Measurements from ENCODE around the gene WSCD1.

Gene WSCD1

GRCh38 chr17:6086603-6087400 is 16.6 kb downstream of the WSCD1 start:
- no peak for DNase-seq

GRCh38 chr17:6088141-6088540 is 18.0 kb downstream of the WSCD1 start:
- DNase-seq = no peak

GRCh38 chr17:6090253-6090652 is 20.1 kb downstream of the WSCD1 start:
- no peak for DNase-seq

GRCh38 chr17:6092182-6092902 is 22.2 kb downstream of the WSCD1 start:
- no peak for DNase-seq

GRCh38 chr17:6092903-6093468 is 22.8 kb downstream of the WSCD1 start:
- no peak for DNase-seq

GRCh38 chr17:6094453-6094852 is 24.3 kb downstream of the WSCD1 start:
- no peak for DNase-seq

- no peak for DNase-seq
Measured at GRCh38 chr17:6094926-6095325, 24.7 kb downstream of the WSCD1 start.

GRCh38 chr17:6095501-6095900 is 25.3 kb downstream of the WSCD1 start:
- no peak for DNase-seq

- DNase-seq = no peak
Measured at GRCh38 chr17:6096201-6097004, 26.2 kb downstream of the WSCD1 start.

- no peak for DNase-seq
Measured at GRCh38 chr17:6097005-6097279, 26.8 kb downstream of the WSCD1 start.

GRCh38 chr17:6098050-6098822 is 28.1 kb downstream of the WSCD1 start:
- no peak for DNase-seq

GRCh38 chr17:6098823-6099180 is 28.6 kb downstream of the WSCD1 start:
- DNase-seq = no peak

GRCh38 chr17:6099492-6099891 is 29.3 kb downstream of the WSCD1 start:
- no peak for DNase-seq

- DNase-seq = no peak
Measured at GRCh38 chr17:6100146-6100545, 30.0 kb downstream of the WSCD1 start.

GRCh38 chr17:6100891-6101500 is 30.8 kb downstream of the WSCD1 start:
- no peak for DNase-seq

- DNase-seq = no peak
Measured at GRCh38 chr17:6101706-6102105, 31.5 kb downstream of the WSCD1 start.

- DNase-seq = no peak
Measured at GRCh38 chr17:6102615-6103014, 32.4 kb downstream of the WSCD1 start.

GRCh38 chr17:6104956-6105648 is 34.9 kb downstream of the WSCD1 start:
- DNase-seq = no peak

GRCh38 chr17:6105649-6106007 is 35.4 kb downstream of the WSCD1 start:
- DNase-seq = no peak

GRCh38 chr17:6106212-6106611 is 36.0 kb downstream of the WSCD1 start:
- DNase-seq = no peak

- no peak for DNase-seq
Measured at GRCh38 chr17:6107791-6108190, 37.6 kb downstream of the WSCD1 start.

GRCh38 chr17:6108382-6108781 is 38.2 kb downstream of the WSCD1 start:
- DNase-seq = no peak
